ENCODE data around the gene ARHGAP28.

ARHGAP28 gene

DNA sequence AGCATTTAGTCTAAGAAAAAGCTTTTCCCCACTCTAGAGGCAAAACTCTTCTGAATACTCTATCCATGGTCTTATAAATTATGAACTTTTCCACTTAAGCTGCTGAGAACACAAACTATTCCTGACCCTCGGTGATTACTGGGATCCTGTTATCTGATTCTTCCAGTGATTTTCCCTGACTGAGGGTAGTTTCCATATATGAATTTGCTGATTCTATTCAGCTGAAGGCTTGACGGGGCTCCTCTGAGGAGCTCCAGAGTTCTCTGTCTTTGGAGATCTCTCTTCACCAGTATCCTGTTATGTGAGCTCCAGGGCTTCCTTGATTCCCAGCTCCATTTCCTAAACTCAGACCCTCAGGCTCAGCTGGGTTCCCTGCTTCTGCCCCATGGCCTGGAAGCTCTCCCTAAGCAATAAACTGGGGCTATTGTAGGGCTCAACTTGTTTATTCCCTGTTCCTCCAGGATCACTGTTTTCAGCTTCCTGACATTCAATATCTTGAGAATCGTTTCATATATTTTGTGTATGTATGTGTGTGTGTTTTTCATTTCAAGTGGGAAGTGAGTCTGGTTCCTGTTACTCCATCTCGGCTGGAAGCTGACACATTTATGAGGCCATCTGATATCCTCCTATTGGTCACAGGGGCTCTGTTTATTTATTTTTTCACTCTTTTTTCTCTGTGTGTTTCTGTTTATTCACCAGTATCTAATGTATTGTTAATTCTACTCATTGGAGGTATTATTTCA lies 78.2 kb downstream of the ARHGAP28 start:
- H3K27me3 ChIP-seq (replicated peaks), result no peaks in the 10 kb centered on the region
- H3K27ac ChIP-seq, result no peak overlapping the region
- TF ChIP-seq, protein P1, sequence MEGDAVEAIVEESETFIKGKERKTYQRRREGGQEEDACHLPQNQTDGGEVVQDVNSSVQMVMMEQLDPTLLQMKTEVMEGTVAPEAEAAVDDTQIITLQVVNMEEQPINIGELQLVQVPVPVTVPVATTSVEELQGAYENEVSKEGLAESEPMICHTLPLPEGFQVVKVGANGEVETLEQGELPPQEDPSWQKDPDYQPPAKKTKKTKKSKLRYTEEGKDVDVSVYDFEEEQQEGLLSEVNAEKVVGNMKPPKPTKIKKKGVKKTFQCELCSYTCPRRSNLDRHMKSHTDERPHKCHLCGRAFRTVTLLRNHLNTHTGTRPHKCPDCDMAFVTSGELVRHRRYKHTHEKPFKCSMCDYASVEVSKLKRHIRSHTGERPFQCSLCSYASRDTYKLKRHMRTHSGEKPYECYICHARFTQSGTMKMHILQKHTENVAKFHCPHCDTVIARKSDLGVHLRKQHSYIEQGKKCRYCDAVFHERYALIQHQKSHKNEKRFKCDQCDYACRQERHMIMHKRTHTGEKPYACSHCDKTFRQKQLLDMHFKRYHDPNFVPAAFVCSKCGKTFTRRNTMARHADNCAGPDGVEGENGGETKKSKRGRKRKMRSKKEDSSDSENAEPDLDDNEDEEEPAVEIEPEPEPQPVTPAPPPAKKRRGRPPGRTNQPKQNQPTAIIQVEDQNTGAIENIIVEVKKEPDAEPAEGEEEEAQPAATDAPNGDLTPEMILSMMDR (IDR thresholded peaks at IDR 0.05; ENCODE audit: low read depth, low read length, missing control alignments), result no peak
- no peak overlapping the region for H3K4me3 ChIP-seq (ENCODE audit: low read depth, low read length)
- no peak for DNase-seq
- in situ Hi-C loops (cut with HindIII; ENCODE audit: low pct_ligation_motif_present, low sequenced_read_pairs), result no loop called here
- no peaks in the 10 kb centered on the region for H3K36me3 ChIP-seq (replicated peaks)

DNA sequence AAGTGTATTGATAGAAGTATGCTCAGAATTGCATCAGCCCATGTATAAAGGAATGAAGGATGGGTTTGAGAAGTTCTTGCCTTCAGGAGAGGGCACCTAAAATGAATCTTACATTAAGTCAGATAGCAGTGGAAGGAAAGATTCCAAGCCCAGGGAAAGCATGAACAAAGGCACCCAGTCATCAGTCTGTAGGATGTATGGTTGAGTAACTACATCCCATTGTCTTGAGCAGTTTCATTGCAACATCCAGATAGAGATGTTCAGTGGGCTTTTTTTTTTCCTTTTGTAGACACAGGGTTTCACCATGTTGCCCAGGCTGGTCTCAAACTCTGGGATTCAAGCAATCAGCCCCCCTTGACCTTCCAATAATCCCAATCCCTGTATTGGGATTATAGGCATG lies 80.7 kb downstream of the ARHGAP28 start:
- no peak for DNase-seq
- TF ChIP-seq, protein P1 (IDR thresholded peaks at IDR 0.05; ENCODE audit: low read depth, low read length, missing control alignments), result no peak
- Histone ChIP-seq H3K36me3 (replicated peaks) (no peaks in the 10 kb centered on the region), H3K27me3 (replicated peaks) (no peaks in the 10 kb centered on the region), H3K27ac (no peak overlapping the region), H3K4me3 (ENCODE audit: low read depth, low read length) (no peak overlapping the region)
- in situ Hi-C loops (cut with HindIII; ENCODE audit: low pct_ligation_motif_present, low sequenced_read_pairs), result no loop called here

DNA sequence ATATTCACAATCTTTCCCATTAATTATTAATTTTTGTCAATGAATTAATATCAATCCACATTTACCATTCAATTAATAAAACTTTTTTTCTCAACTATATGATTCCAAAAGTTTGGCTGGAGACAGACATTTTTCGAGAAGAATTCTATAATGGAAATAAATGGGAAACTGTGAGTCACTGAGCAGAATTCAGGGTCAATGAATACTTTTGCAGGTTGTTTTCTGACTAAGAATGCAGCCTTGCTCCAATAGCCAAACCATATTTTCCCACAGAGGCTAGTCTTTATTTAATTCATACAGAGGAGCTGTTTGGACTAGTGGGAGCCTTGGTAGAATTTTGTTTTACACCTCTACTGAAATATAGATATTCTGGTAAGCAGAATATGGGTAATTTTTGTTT lies 82.3 kb downstream of the ARHGAP28 start:
- DNase-seq, result peak; percentile 3
- no peaks in the 10 kb centered on the region for H3K27me3 ChIP-seq (replicated peaks)
- H3K4me3 ChIP-seq (ENCODE audit: low read depth, low read length), result no peak overlapping the region
- no peaks in the 10 kb centered on the region for H3K36me3 ChIP-seq (replicated peaks)
- in situ Hi-C loops (cut with HindIII; ENCODE audit: low pct_ligation_motif_present, low sequenced_read_pairs), result no loop called here
- no peak overlapping the region for H3K27ac ChIP-seq
- TF ChIP-seq, protein P1 (IDR thresholded peaks at IDR 0.05; ENCODE audit: low read depth, low read length, missing control alignments), result no peak

DNA sequence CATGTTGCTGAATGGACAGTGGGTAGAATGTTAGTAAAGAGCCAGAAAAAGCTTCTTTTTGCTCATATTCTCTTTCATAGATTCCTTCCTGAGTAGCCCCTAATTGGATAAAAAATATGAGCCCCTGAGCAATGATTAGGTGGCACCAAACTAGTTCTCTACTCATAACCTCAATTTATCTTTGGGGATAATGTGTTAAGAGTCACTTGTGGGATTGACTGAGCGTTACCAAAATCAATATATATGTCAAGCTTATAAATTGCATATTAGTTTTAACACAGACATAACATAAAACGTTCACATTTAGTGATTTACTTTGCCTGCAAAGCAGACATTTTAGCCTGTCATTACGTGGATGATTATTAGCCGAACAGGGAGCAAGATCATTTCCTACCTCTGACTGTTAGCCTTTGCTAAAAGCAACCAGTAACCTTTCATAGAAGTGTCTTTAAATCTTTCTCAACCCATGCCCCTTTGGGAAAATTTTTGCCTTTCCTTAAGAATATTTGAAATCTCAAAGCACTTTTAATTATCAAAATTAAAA lies 85.4 kb downstream of the ARHGAP28 start:
- TF ChIP-seq, protein P1 (IDR thresholded peaks at IDR 0.05; ENCODE audit: low read depth, low read length, missing control alignments), result no peak
- no peak overlapping the region for H3K4me3 ChIP-seq (ENCODE audit: low read depth, low read length)
- in situ Hi-C loops (cut with HindIII; ENCODE audit: low pct_ligation_motif_present, low sequenced_read_pairs), result no loop called here
- no peaks in the 10 kb centered on the region for H3K36me3 ChIP-seq (replicated peaks)
- no peak overlapping the region for H3K27ac ChIP-seq
- DNase-seq, result no peak
- H3K27me3 ChIP-seq (replicated peaks), result no peaks in the 10 kb centered on the region

DNA sequence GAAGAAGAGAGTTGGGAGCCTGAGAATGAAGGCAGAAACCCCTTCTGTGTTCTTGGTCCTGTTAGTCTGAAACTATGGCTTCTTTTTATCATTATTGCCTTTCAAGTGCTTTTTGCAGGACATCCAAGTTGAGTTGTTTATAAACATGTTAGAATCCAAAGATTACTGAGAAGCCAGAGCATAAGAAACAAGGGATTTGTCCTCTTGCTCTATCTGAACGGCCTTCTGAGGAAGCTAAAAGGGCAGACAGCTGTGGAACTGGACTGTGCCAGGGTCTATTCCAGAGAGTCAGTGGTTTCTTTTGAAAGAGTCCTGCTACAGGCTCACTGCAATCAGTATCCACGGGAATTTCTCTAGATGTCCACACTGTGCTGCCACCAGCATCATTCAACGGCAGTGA lies 86.6 kb downstream of the ARHGAP28 start:
- no peak for DNase-seq
- Histone ChIP-seq H3K4me3 (ENCODE audit: low read depth, low read length) (no peak overlapping the region), H3K27ac (no peak overlapping the region), H3K36me3 (replicated peaks) (no peaks in the 10 kb centered on the region), H3K27me3 (replicated peaks) (no peaks in the 10 kb centered on the region)
- in situ Hi-C loops (cut with HindIII; ENCODE audit: low pct_ligation_motif_present, low sequenced_read_pairs), result no loop called here
- TF ChIP-seq, protein P1 (IDR thresholded peaks at IDR 0.05; ENCODE audit: low read depth, low read length, missing control alignments), result no peak
